Activated CD4-positive, alpha-beta T cell treated with anti-CD3 and anti-CD28 coated beads for 36 hours (primary cell): Measurements from ENCODE around the gene CEP41. TPM values are rescaled to one million over a fixed set of nuclear protein-coding genes. Genes with fewer than 3 reads are reported as not detected.
A peak's percentile ranks its signal among the peaks of the same experiment; 100 is the strongest.
"Not testable (repeated sequence)": the region's sequence is repeated elsewhere in the genome, so short reads cannot be mapped to it uniquely, and the experiment has no call there.

ENCODE experiments used
- ATAC-seq: fragments of 200-7000 bp; cut with Tn5 transposase; one replicate; pipeline ENCODE4 v1.10.0; 2021; ENCODE audit warnings: mild to moderate bottlenecking, moderate library complexity
- CTCF ChIA-PET: fragments of 350-600 bp; sonication (Branson Sonifier 250); formaldehyde crosslinking; loops from one replicate; lab custom pipeline; 2021; ENCODE audit warnings: antibody characterized with exemption; lab: Charles Lee
- POLR2A ChIA-PET: fragments of 350-600 bp; sonication (Branson Sonifier 250); formaldehyde crosslinking; loops from one replicate; lab custom pipeline; 2021; ENCODE audit warnings: antibody characterized with exemption, inconsistent platforms; lab: Charles Lee
- DNase-seq: peaks from one replicate; pipeline ENCODE4 v3.0.0-alpha.2; 2020
- H3K27ac Mint-ChIP-seq: one replicate; pipeline ENCODE4 v1.8.0; 2021; ENCODE audit warnings: mixed read lengths
- H3K27me3 Mint-ChIP-seq: one replicate; pipeline ENCODE4 v1.8.0; 2021; ENCODE audit warnings: mixed read lengths
- H3K36me3 Mint-ChIP-seq: one replicate; pipeline ENCODE4 v1.8.0; 2021; ENCODE audit warnings: low read depth, mixed read lengths
- H3K4me1 Mint-ChIP-seq: one replicate; pipeline ENCODE4 v1.8.0; 2021; ENCODE audit warnings: mixed read lengths
- H3K4me3 Mint-ChIP-seq: one replicate; pipeline ENCODE4 v1.8.0; 2021; ENCODE audit warnings: mild to moderate bottlenecking, moderate library complexity, mixed read lengths
- H3K9me3 Mint-ChIP-seq: one replicate; pipeline ENCODE4 v1.8.0; 2021; ENCODE audit warnings: low read depth, mixed read lengths
- intact Hi-C, 2 experiments: fragments of 100-400 bp; cut with DNase I in 1 of 2; cut with micrococcal nuclease in 1 of 2; formaldehyde crosslinking; loops; one replicate each; pipeline versions ENCODE4 v1.14.2 to v1.15.1; 2022 to 2024; cut with DNase I, micrococcal nuclease
- total RNA-seq, 2 experiments: library from RNA; stranded (reverse); gene quantifications; one replicate each; pipeline ENCODE4 v1.2.3, GENCODE V29; 2021

Gene CEP41
- total RNA-seq, 2 experiments from 2014 or later: 19.7 to 21.2 TPM

GRCh38 chr7:130458257-130458656 lies 17.4 kb upstream of the CEP41 start:
- ATAC-seq: peak; percentile 36
- Mint-ChIP-seq H3K9me3 (peaks cover 9% of the 10 kb centered on the region), H3K4me3 (no peak overlapping the region), H3K27ac (no peak overlapping the region), H3K4me1 (peaks cover 18% of the 10 kb centered on the region), H3K36me3 (peaks cover 2% of the 10 kb centered on the region), H3K27me3 (no peaks in the 10 kb centered on the region)
- intact Hi-C loops: no loop called here
- DNase-seq: no peak
- ChIA-PET POLR2A (no interaction called here), CTCF (interaction anchor here (0.7 to 1.1 kb wide), 2 partner anchors 46 to 226 kb away, joined by 3 to 5 read pairs; no protein-coding TSS in a partner anchor)

DNA sequence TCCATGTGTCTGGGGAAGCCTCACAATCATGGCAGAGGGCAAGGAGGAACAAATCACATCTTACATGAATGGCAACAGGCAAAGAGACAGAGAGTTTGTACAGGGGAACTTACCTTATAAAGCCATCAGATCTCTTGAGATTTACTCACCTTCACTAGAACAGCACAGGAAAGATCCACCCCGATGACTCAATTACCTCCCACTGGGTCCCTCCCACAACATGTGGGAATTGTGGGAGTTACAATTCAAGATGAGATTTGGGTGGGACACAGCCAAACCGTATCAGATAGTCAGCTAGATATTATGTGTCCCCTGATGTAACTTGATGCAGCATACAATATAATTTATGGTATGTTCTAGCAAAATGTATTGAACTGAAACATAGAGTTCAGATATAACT lies 14.1 kb upstream of the CEP41 start:
- peaks cover 9% of the 10 kb centered on the region for H3K9me3 Mint-ChIP-seq
- ChIA-PET CTCF (interaction anchor here (0.6 kb wide), 1 partner anchor 150 kb away, joined by 3 read pairs; no protein-coding TSS in a partner anchor), POLR2A (no interaction called here)
- H3K4me3 Mint-ChIP-seq: no peak overlapping the region
- peaks cover 2% of the 10 kb centered on the region for H3K36me3 Mint-ChIP-seq
- H3K27ac Mint-ChIP-seq: no peak overlapping the region
- H3K27me3 Mint-ChIP-seq: no peaks in the 10 kb centered on the region
- peaks cover 18% of the 10 kb centered on the region for H3K4me1 Mint-ChIP-seq
- ATAC-seq: no peak
- no peak for DNase-seq
- intact Hi-C loops: no loop called here

DNA sequence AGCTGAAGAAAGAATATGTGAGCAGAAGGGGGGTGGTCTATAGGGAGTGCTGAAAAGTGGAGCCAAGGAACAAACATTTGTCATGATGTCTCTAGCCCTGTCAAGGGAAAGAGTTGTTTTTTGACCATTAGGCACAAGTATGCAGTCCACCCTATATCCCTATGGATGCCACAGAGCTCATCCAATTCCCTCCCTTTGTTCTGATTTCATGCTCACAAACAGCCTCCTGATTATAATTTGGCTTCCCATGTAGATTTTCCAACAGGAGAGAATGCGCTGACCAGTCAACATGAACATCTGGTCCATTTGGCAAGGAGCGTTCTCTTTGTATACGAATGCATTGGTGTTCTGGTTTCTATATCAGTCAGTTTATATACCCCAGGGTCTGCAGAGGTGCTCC lies 12.1 kb upstream of the CEP41 start:
- Mint-ChIP-seq H3K4me3 (no peak overlapping the region), H3K4me1 (peaks cover 10% of the 10 kb centered on the region), H3K9me3 (peaks cover 3% of the 10 kb centered on the region), H3K27ac (no peak overlapping the region), H3K27me3 (peaks cover 2% of the 10 kb centered on the region), H3K36me3 (no peaks in the 10 kb centered on the region)
- CTCF ChIA-PET: interaction anchor here (0.6 kb wide), 1 partner anchor 189 kb away, joined by 3 read pairs; no protein-coding TSS in a partner anchor
- ATAC-seq (no peak), DNase-seq (no peak)
- POLR2A ChIA-PET: no interaction called here
- intact Hi-C loops: no loop called here

DNA sequence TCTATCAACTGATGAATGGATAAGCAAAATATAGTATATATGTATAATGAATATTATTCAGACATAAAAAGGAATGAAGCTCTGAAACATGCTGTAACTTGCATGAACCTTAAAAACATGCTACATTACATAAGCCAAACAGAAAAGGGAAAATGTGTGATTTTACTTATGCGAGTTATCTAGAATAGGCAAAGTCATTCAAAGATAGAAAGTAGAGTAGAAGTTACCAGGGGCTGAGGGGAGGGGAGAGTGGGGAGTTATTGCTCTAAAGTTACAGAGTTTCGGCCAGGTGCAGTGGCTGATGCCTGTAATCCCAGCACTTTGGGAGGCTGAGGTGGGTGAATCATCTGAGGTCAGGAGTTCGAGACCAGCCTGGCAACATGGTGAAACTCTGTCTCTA lies 10.5 kb upstream of the CEP41 start:
- CTCF ChIA-PET, ATAC-seq, H3K27ac Mint-ChIP-seq: not testable (repeated sequence)

DNA sequence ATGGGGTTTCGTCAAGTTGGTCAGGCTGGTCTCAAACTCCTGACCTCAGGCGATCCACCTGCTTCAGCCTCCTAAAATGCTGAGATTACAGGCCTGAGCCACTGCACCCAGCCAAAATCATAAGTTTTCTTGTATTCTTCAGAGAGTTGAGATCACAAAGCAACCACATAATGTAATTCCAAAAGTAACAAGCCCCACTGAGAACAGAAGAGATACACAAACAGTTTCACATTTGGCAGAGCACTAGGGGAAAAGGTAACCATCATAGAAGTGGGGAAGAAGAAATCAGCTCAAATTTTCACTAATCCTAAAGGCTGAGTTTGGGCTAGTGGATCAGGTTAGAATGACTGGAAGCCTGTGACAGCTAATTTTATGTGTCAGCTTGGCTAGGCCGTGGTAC lies 5.4 kb upstream of the CEP41 start:
- peaks cover 30% of the 10 kb centered on the region for H3K4me1 Mint-ChIP-seq
- no peak for DNase-seq
- no peak overlapping the region for H3K27ac Mint-ChIP-seq
- ChIA-PET POLR2A (no interaction called here), CTCF (no interaction called here)
- H3K27me3 Mint-ChIP-seq: peaks cover 2% of the 10 kb centered on the region
- intact Hi-C loops: no loop called here
- H3K36me3 Mint-ChIP-seq: no peaks in the 10 kb centered on the region
- H3K9me3 Mint-ChIP-seq: peaks cover 7% of the 10 kb centered on the region
- ATAC-seq: peak; percentile 82
- no peak overlapping the region for H3K4me3 Mint-ChIP-seq

More for the DNA sequence above, 10.5 kb upstream of the CEP41 start:
- H3K4me3 Mint-ChIP-seq, H3K27me3 Mint-ChIP-seq, intact Hi-C loops, POLR2A ChIA-PET, H3K36me3 Mint-ChIP-seq, DNase-seq, H3K9me3 Mint-ChIP-seq: not testable (repeated sequence)
- H3K4me1 Mint-ChIP-seq: peaks cover 16% of the 10 kb centered on the region

GRCh38 chr7:130444751-130445407 lies 4.1 kb upstream of the CEP41 start:
- ChIA-PET CTCF (interaction anchor here (0.9 to 1.0 kb wide), 2 partner anchors 11 to 253 kb away, joined by 3 read pairs; no protein-coding TSS in a partner anchor), POLR2A (no interaction called here)
- Mint-ChIP-seq H3K4me1 (peaks cover 36% of the 10 kb centered on the region), H3K9me3 (peaks cover 8% of the 10 kb centered on the region), H3K4me3 (no peak overlapping the region), H3K36me3 (peaks cover 5% of the 10 kb centered on the region), H3K27ac (peak overlapping the region; percentile 7), H3K27me3 (peaks cover 2% of the 10 kb centered on the region)
- ATAC-seq (no peak), DNase-seq (no peak)
- intact Hi-C loops: loop anchor here in 1 of 2 experiments (5.0 kb wide), 1 partner anchor 882 kb away; the partner anchor contains the start of gene MKLN1

DNA sequence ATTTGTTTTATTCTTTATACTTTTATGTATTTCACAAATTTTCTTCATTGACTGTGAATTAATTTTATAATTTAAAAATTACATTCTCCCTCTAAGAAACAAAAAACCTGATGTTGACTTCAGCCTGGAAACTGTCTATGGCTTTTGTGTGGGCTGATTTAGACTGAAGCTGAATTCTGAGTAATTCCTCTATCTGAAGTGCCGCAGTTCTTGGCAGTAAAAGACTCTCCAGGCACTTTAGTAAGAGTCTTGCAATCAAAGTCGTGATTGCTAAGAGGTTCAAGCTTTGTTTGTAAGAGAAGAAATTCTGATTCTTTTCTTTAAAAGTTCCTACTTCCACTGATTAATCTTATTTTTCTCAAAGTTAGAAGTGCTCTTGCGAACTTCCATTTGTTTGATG lies 3.4 kb upstream of the CEP41 start:
- ChIA-PET POLR2A (no interaction called here), CTCF (interaction anchor here (0.9 to 1.0 kb wide), 2 partner anchors 11 to 253 kb away, joined by 3 read pairs; no protein-coding TSS in a partner anchor)
- peaks cover 8% of the 10 kb centered on the region for H3K9me3 Mint-ChIP-seq
- H3K4me3 Mint-ChIP-seq: no peak overlapping the region
- intact Hi-C loops: loop anchor here in 1 of 2 experiments (5.0 kb wide), 1 partner anchor 883 kb away; the partner anchor contains the start of gene MKLN1
- DNase-seq (no peak), ATAC-seq (no peak)
- peaks cover 2% of the 10 kb centered on the region for H3K27me3 Mint-ChIP-seq
- peaks cover 6% of the 10 kb centered on the region for H3K36me3 Mint-ChIP-seq
- H3K27ac Mint-ChIP-seq: no peak overlapping the region
- peaks cover 42% of the 10 kb centered on the region for H3K4me1 Mint-ChIP-seq

- H3K9me3 Mint-ChIP-seq: peaks cover 4% of the 10 kb centered on the region
- H3K4me3 Mint-ChIP-seq: no peak overlapping the region
- H3K27me3 Mint-ChIP-seq: no peaks in the 10 kb centered on the region
- DNase-seq: no peak
- intact Hi-C loops: loop anchor here in 1 of 2 experiments (5.0 kb wide), 1 partner anchor 885 kb away; the partner anchor contains the start of gene MKLN1
- CTCF ChIA-PET: no interaction called here
- H3K36me3 Mint-ChIP-seq: peaks cover 8% of the 10 kb centered on the region
- H3K27ac Mint-ChIP-seq: no peak overlapping the region
- no peak for ATAC-seq
- H3K4me1 Mint-ChIP-seq: peaks cover 48% of the 10 kb centered on the region
- POLR2A ChIA-PET: no interaction called here
These were observed 1.8 kb upstream of the CEP41 start for GRCh38 chr7:130442601-130443000.

- no peak for ATAC-seq
- ChIA-PET CTCF (interaction anchor here (0.6 to 0.8 kb wide), 2 partner anchors 33 to 42 kb away, joined by 3 read pairs; no protein-coding TSS in a partner anchor), POLR2A (interaction anchor here (0.8 kb wide), 1 partner anchor 747 kb away, joined by 4 read pairs; no protein-coding TSS in a partner anchor)
- Mint-ChIP-seq H3K27me3 (no peaks in the 10 kb centered on the region), H3K4me1 (peaks cover 52% of the 10 kb centered on the region), H3K27ac (peak overlapping the region; percentile 82), H3K9me3 (peaks cover 2% of the 10 kb centered on the region), H3K4me3 (peak overlapping the region; percentile 95), H3K36me3 (peaks cover 8% of the 10 kb centered on the region)
- DNase-seq: no peak
- intact Hi-C loops: loop anchor here (1.0 to 5.0 kb wide), 5 partner anchors 45 to 886 kb away; partner anchors contain the start of genes KLHDC10 (in 1 of the 2) and MKLN1 (in 1 of the 2)
These were observed 623 bp upstream of the CEP41 start for GRCh38 chr7:130441408-130441869.

DNA sequence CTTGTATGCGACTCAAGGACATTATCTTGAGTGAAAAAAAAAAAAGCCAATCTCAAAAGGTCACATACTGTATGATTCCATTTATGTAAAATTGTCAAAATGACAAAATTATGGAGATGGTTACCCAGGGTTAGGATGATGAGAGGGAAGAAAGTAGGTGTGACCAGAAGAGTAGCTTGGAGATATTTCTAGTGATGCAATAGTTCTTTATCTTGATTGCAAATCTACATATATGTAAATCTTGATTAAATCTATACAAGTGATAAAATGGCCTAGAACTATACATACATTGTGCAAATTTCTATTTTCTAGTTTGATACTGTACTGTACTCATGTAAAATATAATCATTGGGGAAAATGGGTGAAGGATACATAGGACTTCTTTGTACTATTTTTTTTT lies 4.6 kb downstream of the CEP41 start:
- CTCF ChIA-PET: no interaction called here
- Mint-ChIP-seq H3K27ac (no peak overlapping the region), H3K27me3 (no peaks in the 10 kb centered on the region), H3K4me1 (peaks cover 40% of the 10 kb centered on the region), H3K9me3 (peaks cover 2% of the 10 kb centered on the region), H3K4me3 (no peak overlapping the region), H3K36me3 (peaks cover 13% of the 10 kb centered on the region)
- intact Hi-C loops: no loop called here
- ATAC-seq: no peak
- DNase-seq: no peak
- POLR2A ChIA-PET: interaction anchor here (0.7 kb wide), 1 partner anchor 42 kb away, joined by 3 read pairs; no protein-coding TSS in a partner anchor

- H3K4me3 Mint-ChIP-seq: no peak overlapping the region
- CTCF ChIA-PET: no interaction called here
- no peak for ATAC-seq
- peaks cover 9% of the 10 kb centered on the region for H3K36me3 Mint-ChIP-seq
- H3K4me1 Mint-ChIP-seq: peaks cover 36% of the 10 kb centered on the region
- POLR2A ChIA-PET: no interaction called here
- no peak overlapping the region for H3K27ac Mint-ChIP-seq
- peaks cover under 1% of the 10 kb centered on the region for H3K9me3 Mint-ChIP-seq
- H3K27me3 Mint-ChIP-seq: no peaks in the 10 kb centered on the region
- intact Hi-C loops: no loop called here
- no peak for DNase-seq
These were observed 5.4 kb downstream of the CEP41 start for GRCh38 chr7:130435311-130435854.
